K562 (cell line): ENCODE measurements around the gene ENOX2. TPM values are rescaled to one million over a fixed set of nuclear protein-coding genes. Genes with fewer than 3 reads are reported as not detected.
"Not testable (repeated sequence)": the region's sequence is repeated elsewhere in the genome, so short reads cannot be mapped to it uniquely, and the experiment has no call there.

Source experiments
- ATAC-seq: fragments of 200-7000 bp; cut with Tn5 transposase; 3 replicates; pipeline ENCODE4 v1.9.1; 2020; ENCODE audit warnings: moderate library complexity
- BruUV-seq: library from RNA; stranded (reverse); fragments of 400-500 nt; replicated peaks from 2 replicates; lab custom pipeline; 2021; lab: Mats Ljungman, UMichigan
- CTCF ChIA-PET: fragments of 300-600 bp; formaldehyde crosslinking; extraction: SDS; loops from one replicate; lab custom pipeline; 2021; ENCODE audit warnings: low intra/inter-chr PET ratio; lab: Yijun Ruan, JAX
- POLR2A ChIA-PET: fragments of 300-600, 350-650 bp; sonication (Branson Sonifier 250); formaldehyde crosslinking; extraction: SDS; loops from one replicate; lab custom pipeline; 2021; ENCODE audit warnings: antibody characterized with exemption, inconsistent platforms; lab: Yijun Ruan, JAX
- DNase-seq, 4 experiments: peaks; one replicate each; pipeline versions ENCODE4 v3.0.0 to v3.0.0-alpha.2; 2011 to 2018; ENCODE audit warnings: low spot score in 3 of 4, mixed read lengths in 3 of 4; ENCODE audit errors: extremely low read depth in 1 of 4
- FAIRE-seq: peaks from 2 replicates; lab custom pipeline; 2011; peaks lifted over from hg19 to GRCh38; lab: Jason Lieb, UNC
- H2AFZ ChIP-seq: 2 replicates; pipeline ENCODE4 v1.6.0; 2011; ENCODE audit warnings: low read depth, low read length, control low read depth, inconsistent platforms
- H3K27ac ChIP-seq: fragments of 200-600 bp; 3 replicates; pipeline ENCODE4 v1.8.0; 2011; ENCODE audit warnings: low read depth, mild to moderate bottlenecking, control low read depth, inconsistent platforms, low read length, moderate library complexity, mixed read lengths; ENCODE audit errors: extremely low read depth
- H3K27me3 ChIP-seq, 2 experiments: fragments of 300-600 bp in 1 of 2; 2 replicates in 1 of 2; 3 replicates in 1 of 2; pipeline versions ENCODE4 v1.6.0 to v1.8.0; 2011; ENCODE audit warnings: inconsistent platforms in 2 of 2, low read length in 2 of 2, mild to moderate bottlenecking in 1 of 2, mixed read lengths in 1 of 2, moderate library complexity in 1 of 2; ENCODE audit not compliant: control insufficient read depth in 2 of 2, insufficient read depth in 2 of 2
- H3K36me3 ChIP-seq: fragments of 300-600 bp; 3 replicates; pipeline ENCODE4 v1.8.0; 2011; ENCODE audit warnings: mild to moderate bottlenecking, low read length, inconsistent platforms; ENCODE audit not compliant: control insufficient read depth, insufficient read depth
- H3K4me1 ChIP-seq, 2 experiments: fragments of 200-600 bp in 1 of 2; replicated peaks in 1 of 2; 2 replicates in 1 of 2; 3 replicates in 1 of 2; pipeline versions ENCODE4 v1.5.1 to v1.8.0; 2011; ENCODE audit warnings: inconsistent platforms in 2 of 2, low read length in 2 of 2, mild to moderate bottlenecking in 1 of 2, mixed read lengths in 1 of 2, moderate library complexity in 1 of 2; ENCODE audit not compliant: control insufficient read depth in 2 of 2, insufficient read depth in 2 of 2
- H3K4me2 ChIP-seq: 2 replicates; pipeline ENCODE4 v1.6.1; 2011; ENCODE audit warnings: low read length, control low read depth, inconsistent platforms, mixed read lengths; ENCODE audit not compliant: insufficient read depth
- H3K4me3 ChIP-seq: fragments of 200-600 bp; sonication (generic), shearing (Covaris generic); 2 replicates; pipeline ENCODE4 v1.5.1; 2016; ENCODE audit warnings: control low read depth, inconsistent platforms
- H3K79me2 ChIP-seq: fragments of 200-600 bp; 3 replicates; pipeline ENCODE4 v1.8.0; 2011; ENCODE audit warnings: low read length, inconsistent platforms; ENCODE audit not compliant: control insufficient read depth, insufficient read depth
- H3K9ac ChIP-seq, 2 experiments: 2 replicates each; pipeline versions ENCODE4 v1.6.0 to v1.6.1; 2011; ENCODE audit warnings: low read depth in 2 of 2, low read length in 2 of 2, control low read depth in 1 of 2, inconsistent platforms in 1 of 2, mild to moderate bottlenecking in 1 of 2, mixed read lengths in 1 of 2; ENCODE audit not compliant: insufficient read depth in 1 of 2
- H3K9me1 ChIP-seq: one replicate; pipeline ENCODE4 v1.6.0; 2011; ENCODE audit warnings: inconsistent platforms, mild to moderate bottlenecking, low read length, moderate library complexity; ENCODE audit not compliant: control insufficient read depth, insufficient read depth
- H3K9me3 ChIP-seq: replicated peaks from 2 replicates; pipeline ENCODE4 v1.5.1; 2011; ENCODE audit warnings: low read depth, low read length, inconsistent platforms; ENCODE audit not compliant: control insufficient read depth, insufficient read depth
- H4K20me1 ChIP-seq: replicated peaks from 2 replicates; pipeline ENCODE4 v1.6.1; 2011; ENCODE audit warnings: low read length, inconsistent platforms, mixed read lengths; ENCODE audit not compliant: control insufficient read depth, insufficient read depth
- ZNF431 ChIP-seq: sonication (generic); formaldehyde crosslinking; IDR thresholded peaks from 2 replicates; pipeline ENCODE4 v1.8.0; 2022; ENCODE audit warnings: mild to moderate bottlenecking, missing genetic modification reagents
- WGBS: fragments of 100-300 bp; shearing (Covaris generic); methylation state at CpG from one replicate; pipeline ENCODE4 v1.1.6; 2016; ENCODE audit warnings: low coverage, mixed read lengths; ENCODE audit not compliant: insufficient coverage; ENCODE audit errors: missing lambda C conversion rate; 5-methylcytosine and 5-hydroxymethylcytosine counted together
- in situ Hi-C: fragments of 300-500 bp; cut with MboI; formaldehyde crosslinking; loops from 4 replicates; pipeline ENCODE4 v1.15.0; 2018; ENCODE audit warnings: inconsistent platforms, mixed read lengths
- intact Hi-C: fragments of 100-400 bp; cut with micrococcal nuclease; formaldehyde crosslinking; loops from 2 replicates; pipeline ENCODE4 v1.14.2; 2022
- polyA plus RNA-seq, 8 experiments: library from polyadenylated mRNA; depleted of rRNA in 4 of 8; stranded (reverse) in 5 of 8; unstranded in 3 of 8; fragments of >200 nt; fragmentation: Nextera tagmentation in 2 of 8; fragmentation: Illumina TruSeq in 1 of 8; extraction: Ambion mirVana in 2 of 8; extraction: Trizol in 1 of 8; gene quantifications; 2 replicates each; pipeline versions ENCODE4 v1.2.1 to v1.2.3, GENCODE V29; 2011 to 2014; ENCODE audit warnings: inconsistent platforms in 1 of 8, missing spikeins in 1 of 8
- total RNA-seq, 7 experiments: library from RNA; depleted of rRNA in 6 of 7; stranded (reverse); fragments of >200 nt in 6 of 7; fragmentation: Illumina TruSeq in 2 of 7; extraction: Trizol in 2 of 7; gene quantifications; 2 replicates each; pipeline versions ENCODE4 v1.2.1 to v1.2.3, GENCODE V29; 2011 to 2021; ENCODE audit warnings: low replicate concordance in 1 of 7

ENOX2 gene
- total and polyA plus RNA-seq, 9 of the 15 experiments (the other 6 are each of a cell fraction or from before 2014, with no cell fraction given): 6.1 to 24.0 (median 13.8) TPM

DNA sequence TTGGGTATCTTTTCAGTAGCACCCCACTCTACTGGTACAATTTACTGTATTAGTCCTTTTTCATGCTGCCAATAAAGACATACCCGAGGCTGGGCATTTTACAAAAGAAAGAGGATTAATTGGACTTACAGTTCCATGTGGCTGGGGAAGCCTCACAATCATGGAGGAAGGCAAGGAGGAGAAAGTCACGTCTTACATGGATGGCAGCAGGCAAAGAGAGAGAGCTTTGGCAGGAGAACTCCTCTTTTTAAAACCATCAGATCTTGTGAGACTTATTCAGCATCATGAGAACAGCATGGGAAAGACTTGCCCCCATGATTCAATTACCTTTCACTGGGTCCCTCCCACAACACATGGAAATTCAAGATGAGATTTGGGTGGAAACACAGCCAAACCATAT is 17.4 kb upstream of the ENOX2 start:
- H3K36me3 ChIP-seq, H3K79me2 ChIP-seq, H3K9me1 ChIP-seq, BruUV-seq, H2AFZ ChIP-seq, H3K4me3 ChIP-seq, H3K4me1 ChIP-seq, DNase-seq, ATAC-seq, POLR2A ChIA-PET, H3K9me3 ChIP-seq, in situ Hi-C loops, H3K4me2 ChIP-seq, H4K20me1 ChIP-seq, FAIRE-seq, H3K9ac ChIP-seq, H3K27ac ChIP-seq, CTCF ChIA-PET, intact Hi-C loops, H3K27me3 ChIP-seq: not testable (repeated sequence)
- WGBS: 0% methylated on average over 2 of the region's 2 CpGs
- peak; percentile 96 for TF ChIP-seq ZNF431 (CRISPR knock-in tag)

DNA sequence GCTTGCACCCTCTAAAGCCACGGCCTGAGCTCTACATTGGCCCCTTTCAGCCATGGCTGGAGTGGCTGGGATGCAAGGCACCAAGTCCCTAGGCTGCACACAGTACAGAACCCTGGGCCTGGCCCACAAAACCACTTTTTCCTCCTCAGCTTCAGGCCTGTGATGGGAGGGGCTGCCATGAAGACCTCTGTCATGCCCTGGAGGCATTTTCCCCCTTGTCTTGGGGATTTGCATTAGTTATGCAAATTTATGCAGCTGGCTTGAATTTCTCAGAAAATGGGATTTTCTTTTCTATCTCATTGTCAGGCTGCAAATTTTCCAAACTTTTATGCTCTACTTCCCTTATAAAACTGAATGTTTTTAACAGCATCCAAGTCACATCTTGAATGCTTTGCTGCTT is 16.7 kb upstream of the ENOX2 start:
- H3K9me1 ChIP-seq, H2AFZ ChIP-seq, intact Hi-C loops, H3K4me1 ChIP-seq, H3K27ac ChIP-seq, FAIRE-seq, CTCF ChIA-PET, ATAC-seq, H3K9ac ChIP-seq, DNase-seq, H3K27me3 ChIP-seq, H3K9me3 ChIP-seq, H3K79me2 ChIP-seq, H3K4me3 ChIP-seq, POLR2A ChIA-PET, BruUV-seq, H4K20me1 ChIP-seq, H3K36me3 ChIP-seq, H3K4me2 ChIP-seq: not testable (repeated sequence)
- in situ Hi-C loops: loop anchor here (5.0 to 10.0 kb wide), 2 partner anchors 375 to 527 kb away; no protein-coding TSS in a partner anchor
- 13% methylated on average over 1 of the region's 1 CpG for whole genome bisulfite sequencing
